PC-9 (cell line): ENCODE measurements around the gene MOB3B. TPM values are rescaled to one million over a fixed set of nuclear protein-coding genes. Genes with fewer than 3 reads are reported as not detected.

Experiments used
- BruUV-seq: library from RNA; stranded (reverse); fragments of 400-500 nt; replicated peaks from 2 replicates; lab custom pipeline; 2021; lab: Mats Ljungman, UMichigan
- CTCF ChIA-PET: fragments of 300-600 bp; sonication (Branson Sonifier 250); formaldehyde crosslinking; loops from one replicate; lab custom pipeline; 2022; ENCODE audit warnings: antibody characterized with exemption; lab: Charles Lee
- POLR2A ChIA-PET: fragments of 300-600 bp; sonication (Branson Sonifier 250); formaldehyde crosslinking; loops from one replicate; lab custom pipeline; 2022; ENCODE audit warnings: antibody characterized with exemption; ENCODE audit not compliant: unreplicated experiment; lab: Charles Lee
- DNase-seq, 2 experiments: peaks; one replicate each; pipeline versions ENCODE4 v3.0.0 to v3.0.0-alpha.2; 2015 to 2022; ENCODE audit warnings: mixed read lengths in 1 of 2
- H2AFZ ChIP-seq: fragments of 200-600 bp; sonication (generic); 2 replicates; pipeline ENCODE4 v1.8.1; 2017; ENCODE audit warnings: antibody characterized with exemption
- H3F3A ChIP-seq: fragments of 200-600 bp; sonication (generic); 2 replicates; pipeline ENCODE4 v1.8.1; 2017; ENCODE audit warnings: antibody characterized with exemption, mild to moderate bottlenecking, low read depth; ENCODE audit not compliant: insufficient read depth
- H3K27ac ChIP-seq: fragments of 200-600 bp; sonication (generic); 2 replicates; pipeline ENCODE4 v1.6.1; 2016; ENCODE audit warnings: mixed run types
- H3K27me3 ChIP-seq: fragments of 200-600 bp; sonication (generic); 2 replicates; pipeline ENCODE4 v1.6.1; 2016; ENCODE audit warnings: low read depth, mixed run types; ENCODE audit not compliant: insufficient read depth
- H3K36me3 ChIP-seq: fragments of 200-600 bp; sonication (generic); 2 replicates; pipeline ENCODE4 v1.6.1; 2016; ENCODE audit warnings: low read depth, mixed run types
- H3K4me1 ChIP-seq: fragments of 200-600 bp; sonication (generic); replicated peaks from 2 replicates; pipeline ENCODE4 v1.6.1; 2016; ENCODE audit warnings: mixed run types; ENCODE audit not compliant: insufficient read depth
- H3K4me2 ChIP-seq: fragments of 200-600 bp; sonication (generic); 2 replicates; pipeline ENCODE4 v1.6.1; 2017; ENCODE audit warnings: mixed run types
- H3K4me3 ChIP-seq: fragments of 200-600 bp; sonication (generic); 2 replicates; pipeline ENCODE4 v1.6.1; 2016; ENCODE audit warnings: mixed run types
- H3K79me2 ChIP-seq: fragments of 200-600 bp; sonication (generic); 2 replicates; pipeline ENCODE4 v1.6.1; 2017; ENCODE audit warnings: low read depth, mixed run types
- H3K9me2 ChIP-seq: fragments of 200-600 bp; sonication (generic); 2 replicates; pipeline ENCODE4 v1.8.1; 2017; ENCODE audit warnings: mild to moderate bottlenecking; ENCODE audit not compliant: insufficient read depth
- H3K9me3 ChIP-seq: fragments of 200-600 bp; sonication (generic); 2 replicates; pipeline ENCODE4 v1.8.1; 2016; ENCODE audit warnings: low read depth; ENCODE audit not compliant: insufficient read depth
- H4K20me1 ChIP-seq: fragments of 200-600 bp; sonication (generic); 2 replicates; pipeline ENCODE4 v1.8.1; 2017; ENCODE audit not compliant: insufficient read depth
- EZH2 ChIP-seq: fragments of 200-600 bp; sonication (generic); IDR thresholded peaks from 2 replicates; pipeline ENCODE4 v1.8.0; 2017; ENCODE audit warnings: antibody characterized with exemption, low read depth
- intact Hi-C: fragments of 100-400 bp; cut with micrococcal nuclease; formaldehyde crosslinking; loops from one replicate; pipeline ENCODE4 v1.10.0; 2022; ENCODE audit not compliant: unreplicated experiment
- total RNA-seq: library from RNA; stranded (reverse); gene quantifications from 2 replicates; pipeline ENCODE4 v1.2.3, GENCODE V29; 2021
- TF ChIP-seq, protein P1 (sequence below): fragments of 200-600 bp; sonication (generic); conservative IDR thresholded peaks from 2 replicates; pipeline ENCODE4 v1.6.1; 2017; ENCODE audit warnings: mixed run types, antibody characterized with exemption, mild to moderate bottlenecking, moderate library complexity

MOB3B gene
- total RNA-seq, 1 experiment from 2014 or later: 4.4 TPM

DNA sequence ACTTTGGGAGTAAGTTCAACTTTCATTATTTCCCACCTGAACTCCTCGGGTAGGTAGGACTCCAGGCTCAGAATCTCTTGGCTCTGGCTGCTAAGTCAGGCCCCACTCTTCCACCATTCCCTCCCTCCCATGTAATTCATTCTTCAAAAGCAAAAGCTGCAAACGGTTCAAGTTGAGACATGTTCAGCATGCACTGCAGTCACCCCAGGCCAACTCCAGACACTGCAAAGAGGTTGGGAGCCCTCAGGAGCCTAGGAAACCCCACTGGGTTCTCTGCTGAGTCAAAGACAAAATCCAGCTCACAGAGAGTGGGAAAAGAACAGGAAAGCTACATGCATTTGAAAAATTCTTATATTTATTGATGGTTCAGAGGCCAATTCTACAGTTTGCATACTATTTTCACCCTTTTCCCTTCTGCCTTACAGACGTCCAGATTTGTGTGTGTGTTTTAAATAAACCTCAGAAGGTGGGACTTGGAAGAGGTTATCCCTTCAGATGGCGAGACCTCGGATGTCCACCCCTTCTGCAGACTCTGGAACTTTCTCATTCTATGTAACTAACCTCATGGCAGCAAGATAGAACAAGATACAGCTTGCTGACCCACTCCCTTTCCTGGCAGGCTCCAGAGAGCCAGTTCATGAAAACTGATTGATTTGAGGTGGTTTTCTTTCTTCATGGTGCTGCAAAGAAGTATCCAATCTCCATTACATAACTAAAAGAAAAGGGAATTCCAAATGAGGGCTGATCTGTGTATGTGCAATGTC lies 167.0 kb downstream of the MOB3B start:
- intact Hi-C loops: no loop called here
- Histone ChIP-seq H3K9me3 (no peaks in the 10 kb centered on the region), H3K36me3 (no peaks in the 10 kb centered on the region), H3K9me2 (no peaks in the 10 kb centered on the region), H3K4me3 (no peak overlapping the region), H3K79me2 (no peaks in the 10 kb centered on the region), H3K27ac (no peak overlapping the region), H3K4me2 (no peak overlapping the region), H2AFZ (no peak overlapping the region), H3K27me3 (no peaks in the 10 kb centered on the region), H3F3A (no peaks in the 10 kb centered on the region), H4K20me1 (no peaks in the 10 kb centered on the region), H3K4me1 (no peaks in the 10 kb centered on the region)
- CTCF ChIA-PET: no interaction called here
- POLR2A ChIA-PET: no interaction called here
- no peak for DNase-seq
- TF ChIP-seq, protein P1, sequence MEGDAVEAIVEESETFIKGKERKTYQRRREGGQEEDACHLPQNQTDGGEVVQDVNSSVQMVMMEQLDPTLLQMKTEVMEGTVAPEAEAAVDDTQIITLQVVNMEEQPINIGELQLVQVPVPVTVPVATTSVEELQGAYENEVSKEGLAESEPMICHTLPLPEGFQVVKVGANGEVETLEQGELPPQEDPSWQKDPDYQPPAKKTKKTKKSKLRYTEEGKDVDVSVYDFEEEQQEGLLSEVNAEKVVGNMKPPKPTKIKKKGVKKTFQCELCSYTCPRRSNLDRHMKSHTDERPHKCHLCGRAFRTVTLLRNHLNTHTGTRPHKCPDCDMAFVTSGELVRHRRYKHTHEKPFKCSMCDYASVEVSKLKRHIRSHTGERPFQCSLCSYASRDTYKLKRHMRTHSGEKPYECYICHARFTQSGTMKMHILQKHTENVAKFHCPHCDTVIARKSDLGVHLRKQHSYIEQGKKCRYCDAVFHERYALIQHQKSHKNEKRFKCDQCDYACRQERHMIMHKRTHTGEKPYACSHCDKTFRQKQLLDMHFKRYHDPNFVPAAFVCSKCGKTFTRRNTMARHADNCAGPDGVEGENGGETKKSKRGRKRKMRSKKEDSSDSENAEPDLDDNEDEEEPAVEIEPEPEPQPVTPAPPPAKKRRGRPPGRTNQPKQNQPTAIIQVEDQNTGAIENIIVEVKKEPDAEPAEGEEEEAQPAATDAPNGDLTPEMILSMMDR: no peak
- TF ChIP-seq EZH2: no peak
- BruUV-seq: no TSS peak

DNA sequence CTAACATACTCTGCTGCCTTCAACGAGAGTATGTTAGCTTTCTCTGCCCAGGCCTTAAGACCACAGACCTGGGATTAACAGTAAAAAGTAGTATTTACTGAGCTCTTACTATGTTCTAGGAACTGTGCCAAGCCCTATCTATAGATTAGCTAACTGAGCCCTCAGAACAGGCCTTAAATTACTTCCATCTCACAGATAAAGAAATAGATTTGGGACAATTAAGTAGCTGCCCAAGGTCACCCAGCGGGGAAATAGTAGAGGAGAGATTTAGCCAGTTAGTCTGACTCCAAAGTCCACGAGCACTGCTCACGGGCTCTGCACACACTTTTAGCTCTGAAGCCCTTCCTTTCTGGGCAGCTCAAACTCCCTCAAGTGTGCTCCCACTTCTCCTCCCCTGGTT lies 168.1 kb downstream of the MOB3B start:
- H3K4me1 ChIP-seq: no peaks in the 10 kb centered on the region
- no peaks in the 10 kb centered on the region for H3F3A ChIP-seq
- ChIA-PET CTCF (no interaction called here), POLR2A (no interaction called here)
- no peaks in the 10 kb centered on the region for H3K79me2 ChIP-seq
- H3K9me2 ChIP-seq: no peaks in the 10 kb centered on the region
- intact Hi-C loops: no loop called here
- H3K4me2 ChIP-seq: no peak overlapping the region
- no peaks in the 10 kb centered on the region for H3K36me3 ChIP-seq
- no peak for TF ChIP-seq EZH2
- TF ChIP-seq, protein P1: no peak
- H3K27me3 ChIP-seq: no peaks in the 10 kb centered on the region
- no TSS peak for BruUV-seq
- no peaks in the 10 kb centered on the region for H4K20me1 ChIP-seq
- no peak overlapping the region for H2AFZ ChIP-seq
- no peak for DNase-seq
- H3K27ac ChIP-seq: no peak overlapping the region
- H3K4me3 ChIP-seq: no peak overlapping the region
- H3K9me3 ChIP-seq: no peaks in the 10 kb centered on the region

DNA sequence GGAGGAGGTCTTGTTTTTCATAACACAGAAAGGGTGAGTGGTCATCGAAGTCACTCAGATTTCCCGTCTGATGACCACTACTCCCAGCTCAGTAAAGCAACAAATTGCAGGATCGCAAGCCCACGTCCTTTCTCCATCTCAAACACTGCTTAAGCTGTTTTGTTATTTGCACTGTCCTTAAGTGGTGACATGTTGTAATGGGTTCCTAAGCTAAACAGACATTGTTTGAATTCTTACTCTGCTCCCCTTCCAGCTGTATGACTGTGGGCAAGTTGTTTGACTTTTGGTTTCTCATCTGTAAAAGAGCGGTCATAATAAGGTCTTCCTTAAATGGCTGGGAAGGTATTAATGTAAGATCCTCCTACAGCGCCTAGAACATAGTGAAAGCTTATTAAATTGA lies 169.9 kb downstream of the MOB3B start:
- ChIA-PET POLR2A (no interaction called here), CTCF (no interaction called here)
- H3K27me3 ChIP-seq: no peaks in the 10 kb centered on the region
- BruUV-seq: no TSS peak
- TF ChIP-seq, protein P1: no peak
- H3K9me2 ChIP-seq: no peaks in the 10 kb centered on the region
- H3K4me3 ChIP-seq: no peak overlapping the region
- H3K9me3 ChIP-seq: no peaks in the 10 kb centered on the region
- no peaks in the 10 kb centered on the region for H3F3A ChIP-seq
- H3K79me2 ChIP-seq: no peaks in the 10 kb centered on the region
- no peak overlapping the region for H2AFZ ChIP-seq
- no peaks in the 10 kb centered on the region for H3K36me3 ChIP-seq
- H3K27ac ChIP-seq: no peak overlapping the region
- H3K4me2 ChIP-seq: no peak overlapping the region
- no peaks in the 10 kb centered on the region for H4K20me1 ChIP-seq
- intact Hi-C loops: no loop called here
- DNase-seq: no peak
- no peaks in the 10 kb centered on the region for H3K4me1 ChIP-seq
